AG04450 (cell line): Measurements from ENCODE around the gene RAB4A. TPM values are rescaled to one million over a fixed set of nuclear protein-coding genes. Genes with fewer than 3 reads are reported as not detected.

Source experiments
- CTCF ChIA-PET: fragments of 300-600, 350-600 bp; formaldehyde crosslinking; extraction: SDS; loops from one replicate; lab custom pipeline; 2022; ENCODE audit warnings: antibody characterized with exemption, inconsistent platforms; lab: Charles Lee
- POLR2A ChIA-PET: fragments of 350-600 bp; formaldehyde crosslinking; extraction: SDS; loops from one replicate; lab custom pipeline; 2021; ENCODE audit warnings: antibody characterized with exemption, inconsistent platforms; lab: Yijun Ruan, JAX
- DNase-seq: peaks from one replicate; pipeline ENCODE4 v3.0.0-alpha.2; 2011; ENCODE audit warnings: low read depth, low spot score
- H3K27ac ChIP-seq: one replicate; pipeline ENCODE4 v1.5.1; 2012; ENCODE audit warnings: low read depth, low read length, control low read depth
- H3K27me3 ChIP-seq: one replicate; pipeline ENCODE4 v1.6.0; 2012; ENCODE audit warnings: low read length; ENCODE audit not compliant: control insufficient read depth, insufficient read depth
- H3K4me3 ChIP-seq: 2 replicates; pipeline ENCODE4 v1.5.1; 2011; ENCODE audit warnings: mild to moderate bottlenecking, low read depth, low read length, control low read depth
- H3K9me3 ChIP-seq: 2 replicates; pipeline ENCODE4 v1.5.1; 2012; ENCODE audit warnings: low read length; ENCODE audit not compliant: control insufficient read depth, insufficient read depth
- CTCF ChIP-seq: IDR thresholded peaks from 2 replicates; pipeline ENCODE4 v1.5.1; 2011; ENCODE audit warnings: low read depth, low read length, control low read depth, inconsistent platforms
- polyA plus RNA-seq: library from polyadenylated mRNA; depleted of rRNA; stranded (reverse); fragments of >200 nt; gene quantifications from 2 replicates; pipeline ENCODE4 v1.2.3, GENCODE V29; 2011

Gene RAB4A
- polyA plus RNA-seq, 1 experiment: 50.6 TPM

DNA sequence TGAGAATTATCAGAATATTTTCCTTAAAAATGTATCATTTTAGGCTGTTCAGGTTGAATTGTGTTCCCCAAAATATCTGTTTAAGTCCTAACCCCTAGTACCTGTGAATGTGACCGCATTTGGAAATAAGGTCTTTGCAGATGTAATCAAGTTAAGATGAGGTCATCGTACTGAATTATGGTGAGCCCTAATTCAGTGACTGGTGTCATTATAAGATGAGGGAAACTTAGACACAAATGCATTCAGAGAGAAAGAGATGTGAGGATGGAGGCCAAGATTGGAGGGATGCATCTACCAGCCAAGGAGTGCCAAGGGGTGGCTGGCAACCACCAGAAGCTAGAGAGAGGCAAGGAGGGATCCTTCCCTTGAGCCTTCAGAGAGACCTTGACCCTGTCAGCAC lies 4.1 kb downstream of the RAB4A start:
- H3K27me3 ChIP-seq: no peaks in the 10 kb centered on the region
- H3K9me3 ChIP-seq: peaks cover 6% of the 10 kb centered on the region
- DNase-seq: no peak
- H3K27ac ChIP-seq: no peak overlapping the region
- ChIA-PET CTCF (interaction anchor here (0.7 to 1.0 kb wide), 2 partner anchors 26 to 709 kb away, joined by 3 to 4 read pairs; no protein-coding TSS in a partner anchor), POLR2A (no interaction called here)
- no peak for TF ChIP-seq CTCF
- H3K4me3 ChIP-seq: no peak overlapping the region

DNA sequence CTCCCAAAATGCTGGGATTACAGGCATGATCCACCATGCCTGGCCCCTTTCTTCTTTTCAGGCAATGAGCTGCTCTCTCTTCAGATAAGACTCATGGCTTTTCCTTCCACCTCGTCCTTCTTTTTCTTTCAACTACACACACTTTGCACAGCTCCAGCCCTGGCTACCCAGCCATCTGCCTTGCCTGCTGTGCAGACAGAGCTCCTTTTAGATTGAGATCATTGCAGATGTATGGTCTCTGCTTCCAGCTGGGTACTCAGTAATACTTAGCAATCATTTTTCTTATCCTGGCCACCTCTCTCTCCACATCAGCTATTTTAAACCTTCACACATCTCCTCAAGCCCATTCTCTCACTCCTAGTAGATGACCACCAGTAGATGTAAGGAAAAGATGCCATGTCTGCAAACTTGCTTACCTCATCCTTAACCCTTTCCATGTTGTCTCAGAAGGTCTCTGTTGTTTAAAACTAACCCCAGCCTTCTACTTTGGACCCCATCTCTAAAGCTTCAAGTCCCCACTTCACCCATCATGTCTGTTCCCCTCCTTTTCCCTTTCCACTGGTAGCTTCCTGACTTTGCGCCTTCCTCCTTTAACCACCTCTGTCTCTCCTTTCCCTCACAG lies 7.3 kb downstream of the RAB4A start:
- Histone ChIP-seq H3K27ac (no peak overlapping the region), H3K27me3 (no peaks in the 10 kb centered on the region), H3K9me3 (no peaks in the 10 kb centered on the region), H3K4me3 (no peak overlapping the region)
- ChIA-PET CTCF (no interaction called here), POLR2A (no interaction called here)
- no peak for TF ChIP-seq CTCF
- DNase-seq: no peak

- POLR2A ChIA-PET: interaction anchor here (0.6 kb wide), 1 partner anchor 165 kb away, joined by 5 read pairs; no protein-coding TSS in a partner anchor
- H3K9me3 ChIP-seq: no peaks in the 10 kb centered on the region
- TF ChIP-seq CTCF: no peak
- no peak overlapping the region for H3K27ac ChIP-seq
- no peaks in the 10 kb centered on the region for H3K27me3 ChIP-seq
- no peak for DNase-seq
- H3K4me3 ChIP-seq: no peak overlapping the region
- CTCF ChIA-PET: no interaction called here
These were observed 8.3 kb downstream of the RAB4A start for GRCh38 chr1:229279242-229279641.

DNA sequence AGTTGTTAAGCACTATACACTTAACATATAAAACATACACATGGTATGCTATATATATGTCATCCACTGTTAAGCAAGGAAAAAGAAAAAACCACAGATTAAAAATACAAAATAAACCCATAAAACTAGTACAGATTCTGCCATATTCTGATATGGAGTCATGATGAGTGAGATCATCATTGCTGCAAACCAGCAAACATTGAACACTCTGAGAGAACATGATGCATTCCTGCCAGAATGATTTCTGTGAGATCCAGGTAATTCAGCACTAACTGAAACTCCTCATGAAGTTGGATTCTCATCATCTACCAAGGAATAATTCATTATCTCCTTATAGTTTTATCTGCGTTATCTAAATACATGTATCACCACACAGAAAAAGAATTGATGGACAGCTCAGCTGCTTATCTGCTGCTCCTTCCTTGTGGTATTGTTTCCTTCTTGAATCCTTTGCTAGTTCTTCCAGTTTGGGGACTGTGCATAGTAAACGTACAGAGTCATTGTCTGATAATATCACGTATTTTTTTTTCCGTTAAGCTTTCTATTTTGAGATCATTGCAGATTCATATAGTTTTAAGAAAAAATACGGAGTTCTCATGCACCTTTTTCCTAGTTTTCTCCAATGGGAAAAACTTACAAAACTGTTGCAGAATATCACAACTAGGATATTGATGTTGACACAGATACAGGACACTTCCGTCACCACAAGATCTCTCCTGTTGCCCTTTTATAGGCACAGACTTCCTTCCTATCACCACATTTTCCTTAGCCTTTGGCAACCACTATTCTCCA lies 9.3 kb downstream of the RAB4A start:
- TF ChIP-seq CTCF: no peak
- no peak for DNase-seq
- POLR2A ChIA-PET: no interaction called here
- Histone ChIP-seq H3K27me3 (no peaks in the 10 kb centered on the region), H3K27ac (no peak overlapping the region), H3K4me3 (no peak overlapping the region), H3K9me3 (no peaks in the 10 kb centered on the region)
- CTCF ChIA-PET: interaction anchor here (0.8 kb wide), 1 partner anchor 24 kb away, joined by 3 read pairs; no protein-coding TSS in a partner anchor

DNA sequence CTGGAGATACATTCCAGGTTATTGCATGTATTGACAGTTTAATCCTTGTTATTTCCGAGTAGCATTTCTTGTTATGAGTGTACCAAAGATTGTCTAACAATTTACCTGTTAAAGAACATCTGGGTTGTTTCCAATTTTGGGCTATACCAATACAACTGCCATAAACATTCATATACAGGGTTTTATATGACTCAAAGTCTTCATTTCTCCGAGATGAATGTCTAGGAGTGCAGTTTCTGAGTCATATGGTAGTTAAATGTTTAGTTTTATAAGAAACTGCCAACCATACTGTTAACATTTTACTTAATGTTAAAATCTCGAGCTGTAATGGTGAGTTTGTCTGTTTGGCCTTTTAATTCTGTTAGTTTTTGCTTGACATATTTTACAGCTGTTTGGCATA lies 10.0 kb downstream of the RAB4A start:
- no peak overlapping the region for H3K27ac ChIP-seq
- TF ChIP-seq CTCF: no peak
- CTCF ChIA-PET: interaction anchor here (0.8 kb wide), 1 partner anchor 24 kb away, joined by 3 read pairs; no protein-coding TSS in a partner anchor

More for the DNA sequence above, 10.0 kb downstream of the RAB4A start:
- POLR2A ChIA-PET: interaction anchor here (0.6 to 0.8 kb wide), 2 partner anchors 9 to 10 kb away, joined by 3 read pairs; partner anchors contain the start of gene RAB4A
- no peaks in the 10 kb centered on the region for H3K27me3 ChIP-seq
- H3K4me3 ChIP-seq: no peak overlapping the region
- no peaks in the 10 kb centered on the region for H3K9me3 ChIP-seq
- DNase-seq: no peak
